Stimulated activated naive B cell treated with anti-CD40 and anti-IgM and Interleukin-4, amounts not matched to agents 10 μg/mL and 1 μg/mL and 100 μg/mL, for 72 hours (primary cell): Measurements from ENCODE around the gene CDKN2D.
"Not testable (repeated sequence)": the region's sequence is repeated elsewhere in the genome, so short reads cannot be mapped to it uniquely, and the experiment has no call there.

Experiments
- ATAC-seq, 2 donors: fragments of 150-1000 bp; cut with Tn5 transposase; replicated peaks; 2 replicates each; pipeline ENCODE4 v1.10.0; 2021; ENCODE audit warnings: moderate library complexity in 1 of 2
- DNase-seq: peaks from one replicate; pipeline ENCODE4 v3.0.0; 2021
- H3K27ac Mint-ChIP-seq: one replicate; pipeline ENCODE4 v1.8.0; 2022; ENCODE audit warnings: mild to moderate bottlenecking, mixed read lengths
- H3K27me3 Mint-ChIP-seq, 2 donors: one replicate each; pipeline ENCODE4 v1.8.0; 2022; ENCODE audit warnings: mixed read lengths in 2 of 2
- H3K36me3 Mint-ChIP-seq, 2 donors: one replicate each; pipeline ENCODE4 v1.8.0; 2022; ENCODE audit warnings: mixed read lengths in 2 of 2, mild to moderate bottlenecking in 1 of 2
- H3K4me1 Mint-ChIP-seq, 2 donors: one replicate each; pipeline ENCODE4 v1.8.0; 2022; ENCODE audit warnings: mixed read lengths in 2 of 2, mild to moderate bottlenecking in 1 of 2
- H3K4me3 Mint-ChIP-seq, 2 donors: one replicate each; pipeline ENCODE4 v1.8.0; 2022; ENCODE audit warnings: mild to moderate bottlenecking in 2 of 2, mixed read lengths in 2 of 2, moderate library complexity in 1 of 2
- H3K9me3 Mint-ChIP-seq, 2 donors: one replicate each; pipeline ENCODE4 v1.8.0; 2022; ENCODE audit warnings: mixed read lengths in 2 of 2, mild to moderate bottlenecking in 1 of 2

The CDKN2D gene

DNA sequence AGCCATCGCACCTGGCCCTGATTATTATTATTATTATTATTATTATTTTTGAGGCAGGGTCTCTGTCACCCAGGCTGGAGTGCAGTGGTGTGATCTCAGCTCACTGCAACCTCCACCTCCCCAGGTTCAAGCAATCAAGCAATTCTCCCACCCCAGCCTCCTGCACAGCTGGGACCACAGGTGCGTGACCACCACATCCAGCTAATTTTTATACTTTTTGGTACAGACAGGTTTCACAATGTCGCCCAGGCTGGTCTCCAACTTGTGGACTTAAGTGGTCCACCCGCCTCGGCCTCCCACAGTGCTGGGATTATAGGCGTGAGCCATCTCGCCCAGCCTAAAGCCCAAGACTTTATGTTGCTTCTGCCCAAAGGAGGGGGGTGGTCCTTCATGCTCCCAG lies 24.4 kb upstream of the CDKN2D start:
- ATAC-seq, result no peak
- Mint-ChIP-seq H3K4me1 (peaks cover 19 to 44% of the 10 kb centered on the region in 2 donors), H3K4me3 (no peak overlapping the region), H3K27me3 (no peaks in the 10 kb centered on the region), H3K36me3 (peaks cover 0 to 2% of the 10 kb centered on the region in 2 donors), H3K27ac (no peak overlapping the region), H3K9me3 (no peaks in the 10 kb centered on the region)
- no peak for DNase-seq

- H3K4me3 Mint-ChIP-seq, result no peak overlapping the region
- H3K9me3 Mint-ChIP-seq, result no peaks in the 10 kb centered on the region
- no peak overlapping the region for H3K27ac Mint-ChIP-seq
- DNase-seq (no peak), ATAC-seq (no peak)
- peaks cover 9 to 14% of the 10 kb centered on the region in 2 donors for H3K4me1 Mint-ChIP-seq
- H3K36me3 Mint-ChIP-seq, result no peaks in the 10 kb centered on the region
- H3K27me3 Mint-ChIP-seq, result peaks cover 7 to 9% of the 10 kb centered on the region in 2 donors
Observed at GRCh38 chr19:10587839-10588150, 19.0 kb upstream of the CDKN2D start.

DNA sequence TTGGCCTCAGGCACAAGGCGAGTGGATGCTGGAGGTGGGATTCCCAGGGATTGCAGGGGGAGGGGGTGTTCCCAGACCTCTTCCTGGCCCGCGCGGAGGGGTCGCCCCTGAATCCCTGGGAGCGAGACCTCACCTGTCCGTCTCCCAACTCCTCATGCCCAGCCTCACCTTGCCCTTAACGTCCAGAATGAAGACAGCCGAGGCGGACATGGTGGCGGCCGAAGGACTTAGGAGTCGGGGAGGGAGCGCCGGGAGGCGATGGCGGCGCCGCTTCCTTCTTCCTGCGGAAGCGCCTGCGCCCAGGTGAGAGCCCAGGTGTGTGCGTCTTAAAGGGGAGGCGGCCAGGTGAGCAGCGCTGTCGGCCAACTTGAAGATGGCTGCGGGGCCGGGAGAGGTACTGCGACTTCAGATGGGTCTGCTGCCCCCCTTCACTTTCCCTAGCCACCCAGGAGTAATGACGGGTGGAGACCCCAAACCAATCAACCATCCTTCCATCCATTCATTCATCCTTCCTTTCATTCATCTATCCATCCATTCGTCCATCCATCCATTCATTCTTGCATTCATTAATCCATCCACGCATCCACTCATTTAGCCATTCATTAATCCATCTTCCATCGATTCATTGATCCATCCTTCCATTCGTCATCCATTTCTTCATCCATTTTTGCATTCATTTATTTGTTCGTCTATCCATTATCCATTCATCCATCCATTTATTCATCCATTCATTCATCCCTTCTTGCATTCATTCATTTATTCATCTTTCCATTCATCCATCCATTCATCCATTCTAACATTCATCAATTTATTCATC lies 18.5 kb upstream of the CDKN2D start, which contains the start of gene AP1M2:
Gene AP1M2, minus strand, starts transcription at position 291 of the 817 bp plus-strand sequence. Its CDS starts 81 bp downstream, at position 210.
- H3K27ac Mint-ChIP-seq, result no peak within 1 kb of the TSS
- ATAC-seq, result no peak
- H3K4me1 Mint-ChIP-seq, result peaks cover 9 to 14% of the 10 kb centered on the region in 2 donors
- no peak within 1 kb of the TSS for H3K4me3 Mint-ChIP-seq
- no peaks in the 10 kb centered on the region for H3K9me3 Mint-ChIP-seq
- no peak for DNase-seq
- H3K36me3 Mint-ChIP-seq, result no peaks in the 10 kb centered on the region
- peaks cover 7 to 9% of the 10 kb centered on the region in 2 donors for H3K27me3 Mint-ChIP-seq

DNA sequence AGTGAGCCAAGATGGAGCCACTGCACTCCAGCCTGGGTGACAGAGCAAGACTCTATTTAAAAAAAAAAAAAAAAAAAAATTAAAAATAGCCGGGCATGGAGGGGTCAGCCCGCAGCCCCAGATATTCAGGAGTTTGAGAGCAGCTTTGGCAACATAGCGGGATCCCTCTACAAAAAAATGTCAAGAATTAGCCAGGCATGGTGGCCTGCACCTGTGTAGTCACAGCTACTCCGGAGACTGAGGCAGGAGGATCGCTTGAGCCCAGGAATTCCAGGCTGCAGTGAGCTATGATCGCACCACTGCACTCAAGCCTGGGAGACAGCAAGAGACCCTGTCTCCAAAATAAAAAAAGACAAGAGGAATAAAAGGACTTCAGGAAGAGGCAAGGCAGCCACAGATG lies 17.6 kb upstream of the CDKN2D start:
- ATAC-seq (no peak), DNase-seq (no peak)
- peaks cover 9 to 17% of the 10 kb centered on the region in 2 donors for H3K4me1 Mint-ChIP-seq
- H3K27ac Mint-ChIP-seq, result no peak overlapping the region
- H3K27me3 Mint-ChIP-seq, result peaks cover 7 to 9% of the 10 kb centered on the region in 2 donors
- H3K4me3 Mint-ChIP-seq, result no peak overlapping the region
- no peaks in the 10 kb centered on the region for H3K36me3 Mint-ChIP-seq
- no peaks in the 10 kb centered on the region for H3K9me3 Mint-ChIP-seq

DNA sequence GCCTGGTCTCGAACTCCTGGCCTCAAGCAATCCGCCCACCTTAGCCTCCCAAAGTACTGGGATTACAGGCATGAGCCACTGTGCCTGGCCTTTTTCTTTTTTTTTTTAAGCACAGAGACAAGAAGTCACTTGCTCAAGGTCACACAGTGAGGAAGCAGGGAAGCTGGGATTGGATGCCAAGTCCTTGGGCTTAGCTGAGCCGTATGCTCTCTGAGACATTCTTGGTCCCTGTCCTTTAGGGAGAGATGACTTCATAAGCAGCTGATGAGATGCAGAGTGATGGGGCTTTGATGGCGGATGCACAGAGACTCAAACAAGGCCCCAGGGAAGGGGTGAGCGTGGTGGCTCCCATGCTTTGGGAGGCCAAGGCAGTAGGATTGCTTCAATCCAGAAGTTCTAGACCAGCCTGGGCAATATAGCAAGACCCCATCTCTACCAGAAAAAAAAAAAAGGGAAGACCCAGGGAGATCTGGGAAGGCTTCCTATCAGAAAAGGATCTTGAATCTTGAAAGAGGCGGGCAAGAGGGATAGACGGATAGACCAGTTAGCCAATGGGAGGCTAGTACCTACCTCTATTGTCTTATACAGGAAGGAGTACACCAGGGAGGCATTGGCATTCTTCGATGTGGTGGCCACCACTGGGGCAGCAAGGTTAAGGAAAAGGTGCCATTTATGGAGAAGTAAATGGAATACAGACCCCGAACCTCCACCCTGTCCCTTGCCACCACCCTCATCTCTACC lies 14.4 kb upstream of the CDKN2D start:
- DNase-seq, result no peak
- H3K27ac Mint-ChIP-seq, result no peak overlapping the region
- H3K27me3 Mint-ChIP-seq, result peaks cover 7 to 9% of the 10 kb centered on the region in 2 donors
- H3K4me3 Mint-ChIP-seq, result no peak overlapping the region
- no peaks in the 10 kb centered on the region for H3K9me3 Mint-ChIP-seq
- peaks cover 14 to 24% of the 10 kb centered on the region in 2 donors for H3K4me1 Mint-ChIP-seq
- no peak for ATAC-seq
- no peaks in the 10 kb centered on the region for H3K36me3 Mint-ChIP-seq

DNA sequence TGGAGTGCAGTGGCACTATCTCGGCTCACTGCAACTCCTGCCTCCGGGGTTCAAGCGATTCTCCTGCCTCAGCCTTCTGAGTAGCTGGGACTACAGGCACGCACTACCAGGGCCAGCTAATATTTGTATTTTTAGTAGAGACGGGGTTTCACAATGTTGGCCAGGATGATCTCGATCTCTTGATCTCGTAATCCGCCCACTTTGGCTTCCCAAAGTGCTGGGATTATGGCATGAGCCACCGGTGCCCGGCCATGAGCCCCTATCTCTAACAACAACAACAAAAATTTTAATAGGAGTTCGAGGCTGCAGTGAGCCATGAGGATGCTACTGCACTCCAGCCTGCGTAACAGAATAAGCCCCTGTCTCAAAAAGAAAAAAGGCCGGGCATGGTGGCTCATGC lies 13.3 kb upstream of the CDKN2D start:
- peaks cover 8 to 16% of the 10 kb centered on the region in 2 donors for H3K4me1 Mint-ChIP-seq
- H3K36me3 Mint-ChIP-seq, result no peaks in the 10 kb centered on the region
- H3K9me3 Mint-ChIP-seq, result no peaks in the 10 kb centered on the region
- DNase-seq, result no peak
- no peak overlapping the region for H3K4me3 Mint-ChIP-seq
- H3K27ac Mint-ChIP-seq, result no peak overlapping the region
- H3K27me3 Mint-ChIP-seq, result no peaks in the 10 kb centered on the region
- no peak for ATAC-seq

- H3K4me1 Mint-ChIP-seq, result peaks cover 8 to 16% of the 10 kb centered on the region in 2 donors
- DNase-seq (peak; percentile 82), ATAC-seq (peak; percentile 94 to 96)
- H3K27me3 Mint-ChIP-seq, result no peaks in the 10 kb centered on the region
- peak overlapping the region; percentile 17 to 41 for H3K4me3 Mint-ChIP-seq
- H3K36me3 Mint-ChIP-seq, result no peaks in the 10 kb centered on the region
- no peaks in the 10 kb centered on the region for H3K9me3 Mint-ChIP-seq
- peak overlapping the region; percentile 31 for H3K27ac Mint-ChIP-seq
Observed at GRCh38 chr19:10580979-10581631, 12.3 kb upstream of the CDKN2D start.

DNA sequence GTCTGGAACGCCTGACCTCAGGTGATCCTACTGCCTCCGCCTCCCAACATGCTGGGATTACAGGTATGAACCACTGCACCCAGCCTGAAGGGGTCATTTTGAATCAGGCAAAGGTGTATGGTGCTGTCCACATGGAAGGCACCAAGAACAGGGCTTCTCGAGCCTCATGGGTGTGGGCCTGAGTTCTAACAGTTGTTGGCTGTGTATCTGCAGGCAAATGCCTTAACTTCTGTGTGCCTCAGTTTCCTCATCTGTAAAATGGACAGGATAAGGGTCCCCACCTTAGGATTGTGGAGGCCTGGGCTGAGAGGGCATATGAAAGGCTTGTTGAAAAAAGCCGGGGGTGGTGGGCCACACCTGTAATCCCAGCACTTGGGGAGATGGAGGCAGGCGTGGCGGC lies 9.2 kb upstream of the CDKN2D start:
- Mint-ChIP-seq H3K4me3 (no peak overlapping the region), H3K27me3 (no peaks in the 10 kb centered on the region), H3K36me3 (no peaks in the 10 kb centered on the region), H3K27ac (no peak overlapping the region), H3K4me1 (peaks cover 6 to 10% of the 10 kb centered on the region in 2 donors), H3K9me3 (no peaks in the 10 kb centered on the region)
- no peak for DNase-seq
- no peak for ATAC-seq

DNA sequence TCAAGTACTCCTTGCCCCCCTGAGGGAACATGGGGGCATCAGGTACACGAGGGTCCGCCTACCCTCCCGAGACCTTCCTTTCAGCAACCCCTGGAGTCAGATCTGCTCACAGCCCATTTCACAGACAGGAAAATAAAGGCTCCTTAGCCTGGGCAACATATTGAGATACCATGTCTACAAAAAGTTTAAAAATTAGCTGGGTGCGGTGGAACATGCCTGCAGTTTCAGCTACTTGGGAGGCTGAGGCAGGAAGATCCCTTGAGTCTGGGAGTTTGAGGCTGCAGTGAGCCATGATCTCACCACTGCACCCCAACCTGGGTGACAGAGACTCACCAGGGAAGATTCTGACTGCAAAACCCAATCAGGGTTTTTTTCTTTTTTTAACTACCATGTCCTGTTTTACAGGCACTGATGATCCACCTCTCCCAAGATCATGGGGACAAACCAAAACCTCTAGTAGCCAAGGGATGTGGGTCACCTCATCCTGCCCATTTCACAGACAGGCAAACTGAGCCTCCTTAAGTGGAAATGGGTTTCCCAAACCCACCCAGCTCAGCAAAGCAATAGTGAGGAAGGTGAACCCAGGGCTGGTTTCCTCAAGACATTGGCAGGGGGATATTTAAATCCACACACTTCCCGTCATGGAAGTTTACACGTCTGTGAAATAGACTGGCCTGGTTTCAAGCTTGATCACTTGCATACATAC lies 6.4 kb upstream of the CDKN2D start:
- no peaks in the 10 kb centered on the region for H3K9me3 Mint-ChIP-seq
- ATAC-seq (no peak), DNase-seq (no peak)
- no peak overlapping the region for H3K27ac Mint-ChIP-seq
- H3K27me3 Mint-ChIP-seq, result no peaks in the 10 kb centered on the region
- no peaks in the 10 kb centered on the region for H3K36me3 Mint-ChIP-seq
- H3K4me1 Mint-ChIP-seq, result peaks cover 5 to 9% of the 10 kb centered on the region in 2 donors
- no peak overlapping the region for H3K4me3 Mint-ChIP-seq

DNA sequence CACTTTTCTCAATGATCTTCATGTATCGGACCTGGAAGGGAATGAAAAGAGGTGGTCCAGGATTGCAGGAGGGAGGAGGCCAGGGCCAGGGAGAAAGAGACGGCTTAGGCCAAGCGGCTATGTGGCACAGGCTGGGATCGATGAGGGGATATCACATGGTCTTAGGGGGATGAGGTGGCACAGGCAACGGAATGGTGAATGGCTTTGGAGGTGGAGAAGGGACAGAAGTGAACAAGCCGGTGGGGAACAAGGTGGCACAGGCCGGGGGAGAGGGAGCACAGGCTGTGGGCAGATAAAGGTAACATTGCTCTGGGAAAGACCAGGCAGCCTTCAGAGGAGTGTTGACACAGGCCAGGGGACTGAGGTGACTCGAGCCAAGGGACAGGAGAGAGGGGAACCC lies 5.7 kb upstream of the CDKN2D start:
- no peak for ATAC-seq
- peaks cover 6 to 12% of the 10 kb centered on the region in 2 donors for H3K4me1 Mint-ChIP-seq
- no peaks in the 10 kb centered on the region for H3K36me3 Mint-ChIP-seq
- no peak for DNase-seq
- H3K4me3 Mint-ChIP-seq, result no peak overlapping the region
- no peaks in the 10 kb centered on the region for H3K9me3 Mint-ChIP-seq
- H3K27ac Mint-ChIP-seq, result no peak overlapping the region
- no peaks in the 10 kb centered on the region for H3K27me3 Mint-ChIP-seq

- H3K4me1 Mint-ChIP-seq, result peaks cover 11 to 19% of the 10 kb centered on the region in 2 donors
- not testable (repeated sequence) for H3K27me3 Mint-ChIP-seq, H3K27ac Mint-ChIP-seq, ATAC-seq, H3K4me3 Mint-ChIP-seq, H3K36me3 Mint-ChIP-seq, DNase-seq, H3K9me3 Mint-ChIP-seq
Observed at GRCh38 chr19:10573793-10574192, 5.0 kb upstream of the CDKN2D start.

GRCh38 chr19:10568062-10568825 lies 535 bp downstream of the CDKN2D start:
- DNase-seq, result no peak
- Mint-ChIP-seq H3K9me3 (no peaks in the 10 kb centered on the region), H3K27me3 (no peaks in the 10 kb centered on the region), H3K36me3 (peaks cover 6 to 15% of the 10 kb centered on the region in 2 donors), H3K4me1 (peaks cover 43 to 59% of the 10 kb centered on the region in 2 donors), H3K4me3 (peak overlapping the region; percentile 88 to 92), H3K27ac (peak overlapping the region; percentile 76)
- peak; percentile 4 to 18 for ATAC-seq

DNA sequence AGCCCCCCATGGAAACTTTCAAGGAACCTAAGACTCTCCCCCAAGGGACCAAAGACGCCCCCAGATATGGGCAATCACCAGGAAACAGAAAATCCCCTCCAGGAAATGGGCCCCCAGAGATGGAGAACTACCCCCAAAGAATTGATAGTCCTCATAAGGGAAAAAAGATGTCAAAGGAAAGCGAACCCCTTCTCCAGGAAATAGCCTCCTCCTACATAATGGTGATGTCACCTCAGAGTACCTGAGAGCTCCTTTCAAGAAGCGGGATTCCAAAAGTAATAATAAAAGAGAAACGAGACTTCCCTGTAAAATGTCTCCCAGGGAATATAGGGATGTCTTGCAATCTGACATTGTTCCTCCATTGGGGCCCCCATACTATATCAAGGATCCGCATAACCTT lies 1.1 kb downstream of the CDKN2D start:
- DNase-seq (no peak), ATAC-seq (no peak)
- no peaks in the 10 kb centered on the region for H3K9me3 Mint-ChIP-seq
- peaks cover 6 to 17% of the 10 kb centered on the region in 2 donors for H3K36me3 Mint-ChIP-seq
- peak overlapping the region; percentile 98 for H3K27ac Mint-ChIP-seq
- peaks cover 43 to 59% of the 10 kb centered on the region in 2 donors for H3K4me1 Mint-ChIP-seq
- no peaks in the 10 kb centered on the region for H3K27me3 Mint-ChIP-seq
- peak overlapping the region; percentile 88 to 92 for H3K4me3 Mint-ChIP-seq
